SK-N-SH (cell line): Measurements from ENCODE around the gene KANK4. TPM values are rescaled to one million over a fixed set of nuclear protein-coding genes. Genes with fewer than 3 reads are reported as not detected.

ENCODE experiments used
- CTCF ChIA-PET: fragments of 300-600, 350-600 bp; formaldehyde crosslinking; extraction: SDS; loops from one replicate; lab custom pipeline; 2021; lab: Yijun Ruan, JAX
- POLR2A ChIA-PET: fragments of 350-600 bp; sonication (Branson Sonifier 250); formaldehyde crosslinking; extraction: SDS; loops from one replicate; lab custom pipeline; 2020; ENCODE audit warnings: antibody characterized with exemption, inconsistent platforms; lab: Yijun Ruan, JAX
- DNase-seq: peaks from one replicate; pipeline ENCODE4 v3.0.0; 2012
- H2AFZ ChIP-seq: fragments of 200-600 bp; sonication (generic); 2 replicates; pipeline ENCODE4 v1.8.1; 2016; ENCODE audit warnings: antibody characterized with exemption, mild to moderate bottlenecking, low read depth
- H3F3A ChIP-seq: fragments of 200-600 bp; sonication (generic); replicated peaks from 2 replicates; pipeline ENCODE3; 2016; ENCODE audit warnings: antibody characterized with exemption, mild to moderate bottlenecking; ENCODE audit not compliant: insufficient read depth
- H3K27ac ChIP-seq, 2 experiments: fragments of 200-500 bp in 1 of 2; fragments of 200-600 bp in 1 of 2; sonication (Bioruptor generic) in 1 of 2; sonication (generic), shearing (Covaris generic) in 1 of 2; 2 replicates each; pipeline versions ENCODE4 v1.5.1 to v1.6.1; 2014 to 2016; ENCODE audit warnings: low read depth in 2 of 2, inconsistent platforms in 1 of 2, low read length in 1 of 2, mild to moderate bottlenecking in 1 of 2, mixed read lengths in 1 of 2
- H3K27me3 ChIP-seq: fragments of 200-600 bp; sonication (generic), shearing (Covaris generic); 2 replicates; pipeline ENCODE4 v1.6.1; 2016; ENCODE audit warnings: mixed run types; ENCODE audit not compliant: insufficient read depth
- H3K36me3 ChIP-seq, 2 experiments: fragments of 200-500 bp in 1 of 2; fragments of 200-600 bp in 1 of 2; sonication (Bioruptor generic) in 1 of 2; sonication (generic) in 1 of 2; replicated peaks in 1 of 2; 2 replicates each; pipeline versions ENCODE3 to v1.5.1; 2014 to 2016; ENCODE audit warnings: low read length in 1 of 2, mild to moderate bottlenecking in 1 of 2; ENCODE audit not compliant: insufficient read depth in 2 of 2, control insufficient read depth in 1 of 2
- H3K4me1 ChIP-seq, 2 experiments: fragments of 200-500 bp in 1 of 2; fragments of 200-600 bp in 1 of 2; sonication (Bioruptor generic) in 1 of 2; sonication (generic), shearing (Covaris generic) in 1 of 2; 2 replicates each; pipeline versions ENCODE4 v1.5.1 to v1.6.1; 2014 to 2016; ENCODE audit warnings: low read depth in 1 of 2, low read length in 1 of 2, mixed run types in 1 of 2; ENCODE audit not compliant: insufficient read depth in 2 of 2, control insufficient read depth in 1 of 2
- H3K4me2 ChIP-seq: fragments of 200-600 bp; sonication (generic), shearing (Covaris generic); 2 replicates; pipeline ENCODE4 v1.6.1; 2017; ENCODE audit warnings: mixed run types
- H3K4me3 ChIP-seq, 2 experiments: fragments of 200-500 bp in 1 of 2; fragments of 200-600 bp in 1 of 2; sonication (Bioruptor generic) in 1 of 2; sonication (generic), shearing (Covaris generic) in 1 of 2; 2 replicates each; pipeline versions ENCODE4 v1.5.1 to v1.8.1; 2014 to 2016; ENCODE audit warnings: low read depth in 2 of 2, inconsistent platforms in 1 of 2, low read length in 1 of 2, mild to moderate bottlenecking in 1 of 2, mixed read lengths in 1 of 2, moderate library complexity in 1 of 2
- H3K79me2 ChIP-seq: fragments of 200-600 bp; sonication (generic); 2 replicates; pipeline ENCODE4 v1.8.1; 2017; ENCODE audit warnings: mild to moderate bottlenecking; ENCODE audit not compliant: insufficient read depth
- H3K9ac ChIP-seq: fragments of 200-600 bp; sonication (generic); 2 replicates; pipeline ENCODE4 v1.6.1; 2017; ENCODE audit warnings: mixed run types
- H3K9me2 ChIP-seq: fragments of 200-600 bp; sonication (generic); 2 replicates; pipeline ENCODE4 v1.6.1; 2017; ENCODE audit warnings: mixed run types
- H3K9me3 ChIP-seq: fragments of 200-600 bp; sonication (generic); 2 replicates; pipeline ENCODE4 v1.6.1; 2017; ENCODE audit warnings: mixed run types, mild to moderate bottlenecking, moderate library complexity
- H4K20me1 ChIP-seq: fragments of 200-600 bp; sonication (generic); 2 replicates; pipeline ENCODE4 v1.6.1; 2017; ENCODE audit warnings: mild to moderate bottlenecking, mixed run types; ENCODE audit not compliant: insufficient read depth
- ELF1 ChIP-seq: IDR thresholded peaks from 2 replicates; pipeline ENCODE4 v1.4.0; 2012
- EZH2phosphoT487 ChIP-seq: fragments of 200-600 bp; sonication (generic); IDR thresholded peaks from 2 replicates; pipeline ENCODE4 v1.6.1; 2017; ENCODE audit warnings: low read depth, mixed run types, mild to moderate bottlenecking, antibody characterized with exemption, moderate library complexity, borderline replicate concordance
- FOSL2 ChIP-seq: IDR thresholded peaks from 2 replicates; pipeline ENCODE4 v1.4.0; 2012; ENCODE audit warnings: low read depth, mild to moderate bottlenecking, moderate library complexity, borderline replicate concordance
- FOXJ3 ChIP-seq: sonication (generic); formaldehyde crosslinking; IDR thresholded peaks from 2 replicates; pipeline ENCODE4 v1.5.1; 2020; ENCODE audit warnings: mild to moderate bottlenecking, missing genetic modification reagents
- FOXM1 ChIP-seq: IDR thresholded peaks from 2 replicates; pipeline ENCODE4 v1.4.0; 2012; ENCODE audit warnings: low read depth, mild to moderate bottlenecking
- GABPA ChIP-seq: IDR thresholded peaks from 2 replicates; pipeline ENCODE4 v1.4.0; 2012; ENCODE audit warnings: low read depth, mild to moderate bottlenecking
- MEF2A ChIP-seq: IDR thresholded peaks from 2 replicates; pipeline ENCODE4 v1.4.0; 2012; ENCODE audit warnings: low read depth, borderline replicate concordance
- MXI1 ChIP-seq: IDR thresholded peaks from 2 replicates; pipeline ENCODE4 v1.6.1; 2012; ENCODE audit warnings: mild to moderate bottlenecking, low read depth, low read length, improper control_type of control experiment
- NFIC ChIP-seq: IDR thresholded peaks from 2 replicates; pipeline ENCODE4 v1.4.0; 2012; ENCODE audit warnings: borderline replicate concordance
- NRF1 ChIP-seq: IDR thresholded peaks from 2 replicates; pipeline ENCODE4 v1.6.1; 2012; ENCODE audit warnings: low read depth, mild to moderate bottlenecking, low read length
- RCOR1 ChIP-seq: fragments of 150-350 bp; IDR thresholded peaks from 2 replicates; pipeline ENCODE4 v1.6.1; 2017; ENCODE audit warnings: antibody characterized with exemption, low read length
- RFX5 ChIP-seq: IDR thresholded peaks from 2 replicates; pipeline ENCODE4 v1.6.1; 2012; ENCODE audit warnings: mild to moderate bottlenecking, improper control_type of control experiment, low read length
- RXRA ChIP-seq: IDR thresholded peaks from 2 replicates; pipeline ENCODE4 v1.4.0; 2012; ENCODE audit warnings: low read depth, mild to moderate bottlenecking, borderline replicate concordance
- SMC3 ChIP-seq: IDR thresholded peaks from 2 replicates; pipeline ENCODE4 v1.6.1; 2012; ENCODE audit warnings: low read depth, low read length, improper control_type of control experiment
- TCF12 ChIP-seq: IDR thresholded peaks from 2 replicates; pipeline ENCODE4 v1.4.0; 2012
- TEAD4 ChIP-seq: IDR thresholded peaks from 2 replicates; pipeline ENCODE4 v1.4.0; 2012; ENCODE audit warnings: mild to moderate bottlenecking, borderline replicate concordance; ENCODE audit not compliant: insufficient read depth
- WGBS: methylation state at CpG from one replicate; pipeline ENCODE4 v1.1.6; 2017; ENCODE audit warnings: low lambda C conversion rate; 5-methylcytosine and 5-hydroxymethylcytosine counted together
- polyA plus RNA-seq, 3 experiments: library from polyadenylated mRNA; depleted of rRNA; stranded (reverse); fragments of >200 nt; gene quantifications; 2 replicates each; pipeline ENCODE4 v1.2.3, GENCODE V29; 2012
- TF ChIP-seq, protein P1 (sequence below): fragments of 150-350 bp; IDR thresholded peaks from 2 replicates; pipeline ENCODE4 v1.6.1; 2017; ENCODE audit warnings: antibody characterized with exemption, low read length, low read depth, borderline replicate concordance
- TF ChIP-seq, protein P2 (sequence below): IDR thresholded peaks from 2 replicates; pipeline ENCODE4 v1.4.0; 2012; ENCODE audit warnings: low read depth, borderline replicate concordance
- TF ChIP-seq, protein P3 (sequence below): IDR thresholded peaks from 2 replicates; pipeline ENCODE4 v1.6.1; 2012; ENCODE audit warnings: mild to moderate bottlenecking, low read depth, low read length, moderate library complexity
- TF ChIP-seq, protein P4 (sequence below): IDR thresholded peaks from 2 replicates; pipeline ENCODE4; 2012

KANK4 gene
- polyA plus RNA-seq, 1 of the 3 experiments (the other 2 are of a cell fraction), result not detected

DNA sequence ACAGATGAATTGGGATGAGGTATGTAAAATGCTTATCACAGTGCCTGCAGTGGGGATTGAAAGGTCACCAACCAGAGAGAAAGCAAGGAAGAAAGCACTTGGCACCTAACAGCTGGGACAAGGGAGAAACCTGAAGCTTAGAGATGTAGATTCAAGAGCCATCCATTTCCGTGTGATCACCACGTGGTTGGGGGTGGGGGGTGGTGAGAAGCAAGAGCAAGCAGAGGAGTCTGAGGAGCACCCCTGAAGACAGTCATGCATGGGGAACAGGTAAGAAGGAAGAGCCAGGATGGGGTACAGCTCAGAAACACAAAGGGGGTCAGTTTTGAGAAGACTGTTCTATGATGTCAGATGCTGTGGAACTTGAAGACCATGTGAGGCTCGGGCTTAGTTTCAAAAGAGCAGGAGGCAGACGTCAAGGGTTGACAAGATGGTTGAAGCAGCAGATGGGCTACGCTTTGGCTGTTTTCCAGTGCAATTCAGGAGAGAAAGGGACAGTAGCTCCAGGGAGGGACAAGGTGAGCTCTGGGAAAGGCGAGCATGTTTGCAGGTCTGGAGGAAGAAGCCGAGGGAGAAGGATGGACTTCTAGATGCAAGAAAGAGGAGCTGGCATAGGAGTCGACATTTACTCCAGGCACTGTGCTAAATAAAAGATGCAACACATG, 17.4 kb downstream of the KANK4 start:
- H3K79me2 ChIP-seq, result no peaks in the 10 kb centered on the region
- H3K9ac ChIP-seq, result no peak overlapping the region
- ChIA-PET CTCF (interaction anchor here (1.9 to 2.3 kb wide), 2 partner anchors 9 to 126 kb away, joined by 4 to 8 read pairs; no protein-coding TSS in a partner anchor), POLR2A (no interaction called here)
- H3K27me3 ChIP-seq, result peaks cover 12% of the 10 kb centered on the region; the same call in 1 of the 2 replicates
- no peaks in the 10 kb centered on the region for H3F3A ChIP-seq
- WGBS, result 43% methylated on average over 8 of the region's 8 CpGs
- no peak overlapping the region for H3K27ac ChIP-seq
- DNase-seq, result no peak
- no peak overlapping the region for H2AFZ ChIP-seq
- no peaks in the 10 kb centered on the region for H3K9me2 ChIP-seq
- no peaks in the 10 kb centered on the region for H3K36me3 ChIP-seq
- no peaks in the 10 kb centered on the region for H4K20me1 ChIP-seq
- no peak overlapping the region for H3K4me2 ChIP-seq
- H3K4me1 ChIP-seq, result no peaks in the 10 kb centered on the region; a peak in 1 of 4 replicates
- TF ChIP-seq GABPA (no peak), NRF1 (no peak), TEAD4 (no peak), RFX5 (no peak), TCF12 (no peak), MEF2A (no peak), MXI1 (no peak), NFIC (no peak), FOXJ3 (CRISPR knock-in tag) (no peak), ELF1 (no peak), FOSL2 (no peak), RXRA (no peak), EZH2phosphoT487 (no peak), RCOR1 (no peak), SMC3 (no peak), FOXM1 (no peak)
- TF ChIP-seq, protein P1, sequence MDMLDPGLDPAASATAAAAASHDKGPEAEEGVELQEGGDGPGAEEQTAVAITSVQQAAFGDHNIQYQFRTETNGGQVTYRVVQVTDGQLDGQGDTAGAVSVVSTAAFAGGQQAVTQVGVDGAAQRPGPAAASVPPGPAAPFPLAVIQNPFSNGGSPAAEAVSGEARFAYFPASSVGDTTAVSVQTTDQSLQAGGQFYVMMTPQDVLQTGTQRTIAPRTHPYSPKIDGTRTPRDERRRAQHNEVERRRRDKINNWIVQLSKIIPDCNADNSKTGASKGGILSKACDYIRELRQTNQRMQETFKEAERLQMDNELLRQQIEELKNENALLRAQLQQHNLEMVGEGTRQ, result no peak
- TF ChIP-seq, protein P2, sequence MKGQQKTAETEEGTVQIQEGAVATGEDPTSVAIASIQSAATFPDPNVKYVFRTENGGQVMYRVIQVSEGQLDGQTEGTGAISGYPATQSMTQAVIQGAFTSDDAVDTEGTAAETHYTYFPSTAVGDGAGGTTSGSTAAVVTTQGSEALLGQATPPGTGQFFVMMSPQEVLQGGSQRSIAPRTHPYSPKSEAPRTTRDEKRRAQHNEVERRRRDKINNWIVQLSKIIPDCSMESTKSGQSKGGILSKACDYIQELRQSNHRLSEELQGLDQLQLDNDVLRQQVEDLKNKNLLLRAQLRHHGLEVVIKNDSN, result no peak
- TF ChIP-seq, protein P3, sequence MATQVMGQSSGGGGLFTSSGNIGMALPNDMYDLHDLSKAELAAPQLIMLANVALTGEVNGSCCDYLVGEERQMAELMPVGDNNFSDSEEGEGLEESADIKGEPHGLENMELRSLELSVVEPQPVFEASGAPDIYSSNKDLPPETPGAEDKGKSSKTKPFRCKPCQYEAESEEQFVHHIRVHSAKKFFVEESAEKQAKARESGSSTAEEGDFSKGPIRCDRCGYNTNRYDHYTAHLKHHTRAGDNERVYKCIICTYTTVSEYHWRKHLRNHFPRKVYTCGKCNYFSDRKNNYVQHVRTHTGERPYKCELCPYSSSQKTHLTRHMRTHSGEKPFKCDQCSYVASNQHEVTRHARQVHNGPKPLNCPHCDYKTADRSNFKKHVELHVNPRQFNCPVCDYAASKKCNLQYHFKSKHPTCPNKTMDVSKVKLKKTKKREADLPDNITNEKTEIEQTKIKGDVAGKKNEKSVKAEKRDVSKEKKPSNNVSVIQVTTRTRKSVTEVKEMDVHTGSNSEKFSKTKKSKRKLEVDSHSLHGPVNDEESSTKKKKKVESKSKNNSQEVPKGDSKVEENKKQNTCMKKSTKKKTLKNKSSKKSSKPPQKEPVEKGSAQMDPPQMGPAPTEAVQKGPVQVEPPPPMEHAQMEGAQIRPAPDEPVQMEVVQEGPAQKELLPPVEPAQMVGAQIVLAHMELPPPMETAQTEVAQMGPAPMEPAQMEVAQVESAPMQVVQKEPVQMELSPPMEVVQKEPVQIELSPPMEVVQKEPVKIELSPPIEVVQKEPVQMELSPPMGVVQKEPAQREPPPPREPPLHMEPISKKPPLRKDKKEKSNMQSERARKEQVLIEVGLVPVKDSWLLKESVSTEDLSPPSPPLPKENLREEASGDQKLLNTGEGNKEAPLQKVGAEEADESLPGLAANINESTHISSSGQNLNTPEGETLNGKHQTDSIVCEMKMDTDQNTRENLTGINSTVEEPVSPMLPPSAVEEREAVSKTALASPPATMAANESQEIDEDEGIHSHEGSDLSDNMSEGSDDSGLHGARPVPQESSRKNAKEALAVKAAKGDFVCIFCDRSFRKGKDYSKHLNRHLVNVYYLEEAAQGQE, result no peak
- TF ChIP-seq, protein P4, sequence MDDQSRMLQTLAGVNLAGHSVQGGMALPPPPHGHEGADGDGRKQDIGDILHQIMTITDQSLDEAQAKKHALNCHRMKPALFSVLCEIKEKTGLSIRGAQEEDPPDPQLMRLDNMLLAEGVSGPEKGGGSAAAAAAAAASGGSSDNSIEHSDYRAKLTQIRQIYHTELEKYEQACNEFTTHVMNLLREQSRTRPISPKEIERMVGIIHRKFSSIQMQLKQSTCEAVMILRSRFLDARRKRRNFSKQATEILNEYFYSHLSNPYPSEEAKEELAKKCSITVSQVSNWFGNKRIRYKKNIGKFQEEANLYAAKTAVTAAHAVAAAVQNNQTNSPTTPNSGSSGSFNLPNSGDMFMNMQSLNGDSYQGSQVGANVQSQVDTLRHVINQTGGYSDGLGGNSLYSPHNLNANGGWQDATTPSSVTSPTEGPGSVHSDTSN, result no peak
- TF ChIP-seq, all 33 proteins: peak for 0
- Histone ChIP-seq H3K9me3 (no peaks in the 10 kb centered on the region), H3K4me3 (no peak overlapping the region)
